Muscle layer of colon (tissue), 2 donors: ENCODE measurements around the gene TMEM69.
"Not testable (repeated sequence)": the region's sequence is repeated elsewhere in the genome, so short reads cannot be mapped to it uniquely, and the experiment has no call there.

ENCODE experiments used
- H3K27ac ChIP-seq: one replicate; pipeline ENCODE4 v1.7.0; 2013; ENCODE audit warnings: low read depth, mild to moderate bottlenecking, low read length, moderate library complexity
- H3K27me3 ChIP-seq, 2 donors: one replicate each; pipeline ENCODE4 v1.7.0; 2013; ENCODE audit warnings: low read length in 2 of 2, mild to moderate bottlenecking in 2 of 2; ENCODE audit not compliant: insufficient read depth in 2 of 2, control insufficient read depth in 1 of 2
- H3K36me3 ChIP-seq: one replicate; pipeline ENCODE4 v1.7.0; 2013; ENCODE audit warnings: mild to moderate bottlenecking, low read length; ENCODE audit not compliant: insufficient read depth
- H3K4me1 ChIP-seq: one replicate; pipeline ENCODE4 v1.7.0; 2013; ENCODE audit warnings: mild to moderate bottlenecking, low read length; ENCODE audit not compliant: insufficient read depth
- H3K4me3 ChIP-seq, 2 donors: one replicate each; pipeline ENCODE4 v1.7.0; 2013; ENCODE audit warnings: low read length in 2 of 2, low read depth in 1 of 2, mild to moderate bottlenecking in 1 of 2, moderate library complexity in 1 of 2
- H3K9ac ChIP-seq: one replicate; pipeline ENCODE4 v1.7.0; 2013; ENCODE audit warnings: low read length
- H3K9me3 ChIP-seq: one replicate; pipeline ENCODE4 v1.7.0; 2013; ENCODE audit warnings: mild to moderate bottlenecking, low read length
- donor health status: abdominal sarcoma.
- donor health status: Adenocarcinoma of cecum.

Gene TMEM69

GRCh38 chr1:45716700-45717099, 28.7 kb downstream of the TMEM69 start:
- Histone ChIP-seq H3K4me1 (no peaks in the 10 kb centered on the region), H3K27ac (no peak overlapping the region), H3K9me3 (no peaks in the 10 kb centered on the region), H3K36me3 (peaks cover 13% of the 10 kb centered on the region), H3K4me3 (no peak overlapping the region), H3K9ac (no peak overlapping the region), H3K27me3 (no peaks in the 10 kb centered on the region)

- not testable (repeated sequence) for H3K9me3 ChIP-seq, H3K27me3 ChIP-seq, H3K27ac ChIP-seq, H3K4me1 ChIP-seq, H3K36me3 ChIP-seq, H3K9ac ChIP-seq, H3K4me3 ChIP-seq
Observed at GRCh38 chr1:45717386-45717785, 29.4 kb downstream of the TMEM69 start.

- Histone ChIP-seq H3K27me3 (no peaks in the 10 kb centered on the region), H3K36me3 (peaks cover 8% of the 10 kb centered on the region), H3K4me3 (no peak overlapping the region), H3K9me3 (no peaks in the 10 kb centered on the region), H3K27ac (no peak overlapping the region), H3K4me1 (no peaks in the 10 kb centered on the region), H3K9ac (no peak overlapping the region)
Observed at GRCh38 chr1:45718289-45718688, 30.3 kb downstream of the TMEM69 start.

- Histone ChIP-seq H3K9me3 (no peaks in the 10 kb centered on the region), H3K36me3 (no peaks in the 10 kb centered on the region), H3K27me3 (no peaks in the 10 kb centered on the region), H3K27ac (no peak overlapping the region), H3K4me3 (no peak overlapping the region), H3K9ac (no peak overlapping the region), H3K4me1 (no peaks in the 10 kb centered on the region)
Observed at GRCh38 chr1:45721207-45721606, 33.2 kb downstream of the TMEM69 start.

GRCh38 chr1:45722809-45723208, 34.8 kb downstream of the TMEM69 start:
- H3K9ac ChIP-seq, result no peak overlapping the region

GRCh38 chr1:45723248-45723930, 35.4 kb downstream of the TMEM69 start:
- Histone ChIP-seq H3K36me3 (no peaks in the 10 kb centered on the region), H3K27ac (no peak overlapping the region), H3K4me1 (no peaks in the 10 kb centered on the region), H3K4me3 (no peak overlapping the region), H3K9ac (no peak overlapping the region), H3K9me3 (no peaks in the 10 kb centered on the region), H3K27me3 (no peaks in the 10 kb centered on the region)

More at GRCh38 chr1:45722809-45723208, 34.8 kb downstream of the TMEM69 start:
- no peaks in the 10 kb centered on the region for H3K4me1 ChIP-seq
- H3K9me3 ChIP-seq, result no peaks in the 10 kb centered on the region
- no peak overlapping the region for H3K4me3 ChIP-seq
- no peaks in the 10 kb centered on the region for H3K27me3 ChIP-seq
- no peak overlapping the region for H3K27ac ChIP-seq
- no peaks in the 10 kb centered on the region for H3K36me3 ChIP-seq

GRCh38 chr1:45726007-45726406, 38.0 kb downstream of the TMEM69 start:
- not testable (repeated sequence) for H3K4me1 ChIP-seq, H3K9me3 ChIP-seq, H3K4me3 ChIP-seq, H3K27ac ChIP-seq, H3K27me3 ChIP-seq, H3K36me3 ChIP-seq, H3K9ac ChIP-seq

- Histone ChIP-seq H3K36me3 (no peaks in the 10 kb centered on the region), H3K9ac (no peak overlapping the region), H3K4me3 (no peak overlapping the region), H3K27me3 (no peaks in the 10 kb centered on the region), H3K9me3 (no peaks in the 10 kb centered on the region), H3K27ac (no peak overlapping the region), H3K4me1 (no peaks in the 10 kb centered on the region)
Observed at GRCh38 chr1:45730075-45730779, 42.2 kb downstream of the TMEM69 start.

- no peaks in the 10 kb centered on the region for H3K36me3 ChIP-seq
- H3K9me3 ChIP-seq, result no peaks in the 10 kb centered on the region
- H3K4me3 ChIP-seq, result no peak overlapping the region
- no peak overlapping the region for H3K9ac ChIP-seq
- no peaks in the 10 kb centered on the region for H3K4me1 ChIP-seq
- no peaks in the 10 kb centered on the region for H3K27me3 ChIP-seq
- H3K27ac ChIP-seq, result no peak overlapping the region
Observed at GRCh38 chr1:45730780-45731319, 42.9 kb downstream of the TMEM69 start.

- no peak overlapping the region for H3K9ac ChIP-seq
Observed at GRCh38 chr1:45739137-45739536, 51.2 kb downstream of the TMEM69 start.

GRCh38 chr1:45739641-45740156, 51.7 kb downstream of the TMEM69 start:
- H3K4me3 ChIP-seq, H3K9me3 ChIP-seq, H3K9ac ChIP-seq, H3K27me3 ChIP-seq, H3K27ac ChIP-seq, H3K4me1 ChIP-seq: not testable (repeated sequence)
- H3K36me3 ChIP-seq, result peaks cover 13% of the 10 kb centered on the region

More at GRCh38 chr1:45739137-45739536, 51.2 kb downstream of the TMEM69 start:
- H3K27ac ChIP-seq, result no peak overlapping the region
- H3K27me3 ChIP-seq, result no peaks in the 10 kb centered on the region
- peaks cover 13% of the 10 kb centered on the region for H3K36me3 ChIP-seq
- no peaks in the 10 kb centered on the region for H3K4me1 ChIP-seq
- H3K9me3 ChIP-seq, result no peaks in the 10 kb centered on the region
- no peak overlapping the region for H3K4me3 ChIP-seq
